Upper lobe of left lung (tissue), 4 donors: ENCODE data around the gene PLG.
"Not testable (repeated sequence)": the region's sequence is repeated elsewhere in the genome, so short reads cannot be mapped to it uniquely, and the experiment has no call there.

ENCODE experiments used
- EP300 ChIP-seq, 4 donors: sonication (generic); formaldehyde crosslinking; IDR thresholded peaks; one replicate each; pipeline ENCODE4 v1.5.1; 2017; ENCODE audit warnings: antibody characterized with exemption in 4 of 4, control low read depth in 2 of 4
- POLR2A ChIP-seq, 4 donors: fragments of 450-650 bp; IDR thresholded peaks; one replicate each; pipeline ENCODE4 v1.5.1; 2016 to 2017; ENCODE audit warnings: antibody characterized with exemption in 4 of 4, mild to moderate bottlenecking in 2 of 4
- POLR2AphosphoS5 ChIP-seq, 2 donors: sonication (generic); formaldehyde crosslinking; IDR thresholded peaks; one replicate each; pipeline ENCODE4 v1.5.1; 2017; ENCODE audit warnings: antibody characterized with exemption in 2 of 2
- TF ChIP-seq, protein P1 (sequence below), 6 experiments: fragments of 450-650 bp in 4 of 6; fragments of 200-600 bp in 2 of 6; sonication (generic) in 2 of 6; IDR thresholded peaks; one replicate each; pipeline ENCODE4 v1.5.1; 2016 to 2019; ENCODE audit warnings: antibody characterized with exemption in 6 of 6

DNA sequence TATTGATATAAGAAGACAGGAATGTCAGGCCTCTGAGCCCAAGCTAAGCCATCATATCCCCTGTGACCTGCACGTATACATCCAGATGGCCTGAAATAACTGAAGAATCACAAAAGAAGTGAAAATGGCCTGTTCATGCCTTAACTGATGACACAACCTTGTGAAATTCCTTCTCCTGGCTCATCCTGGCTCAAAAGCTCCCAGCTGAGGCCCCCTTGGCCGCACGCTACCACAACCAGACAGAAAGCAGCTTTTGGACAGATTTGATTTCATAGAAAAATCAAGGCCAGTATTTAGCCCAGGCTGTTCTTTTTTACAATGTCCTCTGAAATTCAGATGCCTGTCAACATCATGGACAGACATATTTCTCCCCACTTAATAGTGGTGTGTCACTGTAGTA lies 78.6 kb downstream of the PLG start:
- TF ChIP-seq, protein P1, sequence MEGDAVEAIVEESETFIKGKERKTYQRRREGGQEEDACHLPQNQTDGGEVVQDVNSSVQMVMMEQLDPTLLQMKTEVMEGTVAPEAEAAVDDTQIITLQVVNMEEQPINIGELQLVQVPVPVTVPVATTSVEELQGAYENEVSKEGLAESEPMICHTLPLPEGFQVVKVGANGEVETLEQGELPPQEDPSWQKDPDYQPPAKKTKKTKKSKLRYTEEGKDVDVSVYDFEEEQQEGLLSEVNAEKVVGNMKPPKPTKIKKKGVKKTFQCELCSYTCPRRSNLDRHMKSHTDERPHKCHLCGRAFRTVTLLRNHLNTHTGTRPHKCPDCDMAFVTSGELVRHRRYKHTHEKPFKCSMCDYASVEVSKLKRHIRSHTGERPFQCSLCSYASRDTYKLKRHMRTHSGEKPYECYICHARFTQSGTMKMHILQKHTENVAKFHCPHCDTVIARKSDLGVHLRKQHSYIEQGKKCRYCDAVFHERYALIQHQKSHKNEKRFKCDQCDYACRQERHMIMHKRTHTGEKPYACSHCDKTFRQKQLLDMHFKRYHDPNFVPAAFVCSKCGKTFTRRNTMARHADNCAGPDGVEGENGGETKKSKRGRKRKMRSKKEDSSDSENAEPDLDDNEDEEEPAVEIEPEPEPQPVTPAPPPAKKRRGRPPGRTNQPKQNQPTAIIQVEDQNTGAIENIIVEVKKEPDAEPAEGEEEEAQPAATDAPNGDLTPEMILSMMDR (IDR thresholded peaks at IDR 0.05): not testable (repeated sequence)
- not testable (repeated sequence) for TF ChIP-seq EP300, POLR2A, POLR2AphosphoS5 (IDR thresholded peaks at IDR 0.05)
